GM23338 (cell line): Measurements from ENCODE around the gene OR11L1.

Experiments
- CREB1 ChIP-seq: fragments of 250-450 bp; sonication (Bioruptor Pico); IDR thresholded peaks from 2 replicates; pipeline ENCODE4 v1.5.0; 2020; ENCODE audit warnings: low read depth, mild to moderate bottlenecking, moderate library complexity
- CTCF ChIP-seq, 2 experiments: fragments of 200-600 bp in 1 of 2; sonication (generic) in 1 of 2; conservative IDR thresholded peaks; 2 replicates each; pipeline versions ENCODE4 v1.5.1 to v1.6.1; 2016 to 2017; ENCODE audit warnings: antibody characterized with exemption in 2 of 2, low read depth in 2 of 2, mild to moderate bottlenecking in 2 of 2, moderate library complexity in 1 of 2
- ETS1 ChIP-seq: IDR thresholded peaks from 2 replicates; pipeline ENCODE4 v1.6.1; 2016; ENCODE audit warnings: antibody characterized with exemption
- EZH2 ChIP-seq: fragments of 200-600 bp; sonication (generic); IDR thresholded peaks from one replicate; pipeline ENCODE4 v1.8.0; 2017; ENCODE audit warnings: antibody characterized with exemption, mild to moderate bottlenecking, low read depth; ENCODE audit not compliant: unreplicated experiment
- EZH2phosphoT487 ChIP-seq: fragments of 200-600 bp; sonication (generic); IDR thresholded peaks from one replicate; pipeline ENCODE4 v1.8.1; 2018; ENCODE audit warnings: antibody characterized with exemption; ENCODE audit not compliant: unreplicated experiment
- JUNB ChIP-seq: IDR thresholded peaks from one replicate; pipeline ENCODE4 v1.6.1; 2016; ENCODE audit warnings: antibody characterized with exemption; ENCODE audit not compliant: unreplicated experiment
- NANOG ChIP-seq: IDR thresholded peaks from 2 replicates; pipeline ENCODE4 v1.6.1; 2016; ENCODE audit warnings: antibody characterized with exemption, borderline replicate concordance
- POLR2AphosphoS5 ChIP-seq: IDR thresholded peaks from 2 replicates; pipeline ENCODE4 v1.6.1; 2016; ENCODE audit warnings: antibody characterized with exemption, low read depth
- REST ChIP-seq: IDR thresholded peaks from one replicate; pipeline ENCODE4 v1.6.1; 2018; ENCODE audit warnings: antibody characterized with exemption; ENCODE audit not compliant: unreplicated experiment
- STAT1 ChIP-seq: IDR thresholded peaks from one replicate; pipeline ENCODE4 v1.6.1; 2016; ENCODE audit warnings: antibody characterized with exemption; ENCODE audit not compliant: unreplicated experiment
- ZNF114 ChIP-seq: fragments of 250-450 bp; sonication (Bioruptor Pico); IDR thresholded peaks from 2 replicates; pipeline ENCODE4 v1.5.0; 2020; ENCODE audit warnings: mild to moderate bottlenecking, moderate library complexity
- ZNF331 ChIP-seq: fragments of 250-450 bp; sonication (Bioruptor Pico); IDR thresholded peaks from 2 replicates; pipeline ENCODE4 v1.5.0; 2020; ENCODE audit warnings: low read depth, mild to moderate bottlenecking, moderate library complexity
- ZNF462 ChIP-seq: fragments of 250-450 bp; sonication (Bioruptor Pico); IDR thresholded peaks from 2 replicates; pipeline ENCODE4 v1.5.0; 2020; ENCODE audit warnings: mild to moderate bottlenecking, moderate library complexity

GRCh38 chr1:247833601-247834000 lies 8.1 kb downstream of the OR11L1 start:
- peak; percentile 45 to 89 for TF ChIP-seq CTCF (conservative IDR thresholded peaks at IDR 0.05; ENCODE audit: low read depth in 2 of 2)
- TF ChIP-seq POLR2AphosphoS5 = no peak
- no peak for TF ChIP-seq REST
- no peak for TF ChIP-seq ETS1
- TF ChIP-seq EZH2phosphoT487 = no peak
- TF ChIP-seq EZH2 = no peak
- TF ChIP-seq CREB1 (CRISPR knock-in tag) = no peak
- no peak for TF ChIP-seq ZNF331 (CRISPR knock-in tag)
- no peak for TF ChIP-seq ZNF114 (CRISPR knock-in tag)
- no peak for TF ChIP-seq JUNB
- no peak for TF ChIP-seq NANOG
- TF ChIP-seq STAT1 = no peak
- TF ChIP-seq ZNF462 (CRISPR knock-in tag) = no peak
